Eye (tissue), 1 donor: ENCODE measurements around the gene KCTD16.

Experiments used
- DNase-seq: peaks from one replicate; pipeline ENCODE4 v3.0.0-alpha.2; 2015

The KCTD16 gene

GRCh38 chr5:144219869-144220268 lies 49.2 kb downstream of the KCTD16 start:
- no peak for DNase-seq

GRCh38 chr5:144227363-144227999 lies 56.8 kb downstream of the KCTD16 start:
- no peak for DNase-seq

GRCh38 chr5:144230806-144231205 lies 60.1 kb downstream of the KCTD16 start:
- no peak for DNase-seq

- no peak for DNase-seq
Measured at GRCh38 chr5:144232285-144232684, 61.6 kb downstream of the KCTD16 start.

- no peak for DNase-seq
Measured at GRCh38 chr5:144236499-144236898, 65.8 kb downstream of the KCTD16 start.

- no peak for DNase-seq
Measured at GRCh38 chr5:144237851-144238250, 67.2 kb downstream of the KCTD16 start.

GRCh38 chr5:144247131-144247530 lies 76.5 kb downstream of the KCTD16 start:
- DNase-seq, result peak; percentile 48

- no peak for DNase-seq
Measured at GRCh38 chr5:144248015-144248414, 77.3 kb downstream of the KCTD16 start.

- DNase-seq, result no peak
Measured at GRCh38 chr5:144249755-144250464, 79.2 kb downstream of the KCTD16 start.

- no peak for DNase-seq
Measured at GRCh38 chr5:144254552-144254951, 83.9 kb downstream of the KCTD16 start.

GRCh38 chr5:144260121-144260520 lies 89.4 kb downstream of the KCTD16 start:
- DNase-seq, result peak; percentile 91

- DNase-seq, result no peak
Measured at GRCh38 chr5:144265643-144266247, 95.1 kb downstream of the KCTD16 start.

- DNase-seq, result no peak
Measured at GRCh38 chr5:144267961-144268513, 97.4 kb downstream of the KCTD16 start.

GRCh38 chr5:144273232-144274027 lies 102.8 kb downstream of the KCTD16 start:
- DNase-seq, result no peak

GRCh38 chr5:144275329-144275728 lies 104.7 kb downstream of the KCTD16 start:
- DNase-seq, result peak; percentile 41

GRCh38 chr5:144276034-144276822 lies 105.6 kb downstream of the KCTD16 start:
- peak; percentile 14 for DNase-seq

GRCh38 chr5:144281784-144282183 lies 111.1 kb downstream of the KCTD16 start:
- no peak for DNase-seq

GRCh38 chr5:144284036-144284435 lies 113.4 kb downstream of the KCTD16 start:
- no peak for DNase-seq

GRCh38 chr5:144284931-144285502 lies 114.3 kb downstream of the KCTD16 start:
- no peak for DNase-seq

GRCh38 chr5:144289277-144289676 lies 118.6 kb downstream of the KCTD16 start:
- no peak for DNase-seq

- DNase-seq, result no peak
Measured at GRCh38 chr5:144292029-144292428, 121.4 kb downstream of the KCTD16 start.

- DNase-seq, result no peak
Measured at GRCh38 chr5:144295284-144295683, 124.6 kb downstream of the KCTD16 start.
